B cell (primary cell): ENCODE data around the gene ADSS2.

ENCODE experiments used
- CTCF ChIP-seq: fragments of 200-600 bp; IDR thresholded peaks from one replicate; pipeline ENCODE4 v1.8.0; 2022; ENCODE audit warnings: antibody characterized with exemption, mild to moderate bottlenecking
- EZH2 ChIP-seq: IDR thresholded peaks from 2 replicates; pipeline ENCODE4 v1.6.1; 2012; ENCODE audit warnings: borderline replicate concordance, low read depth, mild to moderate bottlenecking, moderate library complexity, low read length; ENCODE audit not compliant: insufficient read depth, poor library complexity, severe bottlenecking

- no peak for TF ChIP-seq CTCF
- no peak for TF ChIP-seq EZH2
These were observed 32.7 kb downstream of the ADSS2 start for GRCh38 chr1:244419024-244419423.
